NK-92 (cell line): ENCODE results near the gene C20orf204.

ENCODE experiments used
- DNase-seq: peaks from one replicate; lab custom pipeline; 2025; ENCODE audit not compliant: unreplicated experiment; lab: John Stamatoyannopoulos, UW

Gene C20orf204

GRCh38 chr20:64025826-64026412 lies 10.1 kb upstream of the C20orf204 start:
- no peak for DNase-seq

- DNase-seq: no peak
Measured at GRCh38 chr20:64027981-64028685, 7.8 kb upstream of the C20orf204 start.

GRCh38 chr20:64029293-64030117 lies 6.5 kb upstream of the C20orf204 start:
- DNase-seq: no peak

- DNase-seq: no peak
Measured at GRCh38 chr20:64030371-64031134, 5.4 kb upstream of the C20orf204 start.

DNA sequence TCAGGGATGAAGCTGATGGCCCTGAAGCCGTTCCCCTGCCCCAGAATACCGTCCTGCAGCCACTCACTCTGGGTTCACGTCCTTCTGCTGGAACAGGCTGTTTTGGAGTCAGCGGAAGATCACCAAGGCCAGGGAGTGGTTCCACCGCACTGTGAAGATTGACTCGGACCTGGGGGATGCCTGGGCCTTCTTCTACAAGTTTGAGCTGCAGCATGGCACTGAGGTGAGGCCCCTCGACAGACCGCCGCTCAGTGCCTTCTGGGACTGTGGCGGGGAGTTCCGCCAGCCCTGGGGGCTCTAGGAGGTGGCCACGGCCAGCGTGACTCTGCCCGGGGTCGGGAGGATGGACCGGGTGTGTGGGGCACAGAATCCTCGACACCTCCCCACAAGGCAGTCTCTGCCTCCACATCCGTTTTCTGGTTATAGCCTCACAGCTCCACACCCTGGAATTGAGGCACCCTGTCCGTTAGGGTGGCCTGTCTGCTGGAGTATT lies 4.1 kb upstream of the C20orf204 start:
- no peak for DNase-seq

DNA sequence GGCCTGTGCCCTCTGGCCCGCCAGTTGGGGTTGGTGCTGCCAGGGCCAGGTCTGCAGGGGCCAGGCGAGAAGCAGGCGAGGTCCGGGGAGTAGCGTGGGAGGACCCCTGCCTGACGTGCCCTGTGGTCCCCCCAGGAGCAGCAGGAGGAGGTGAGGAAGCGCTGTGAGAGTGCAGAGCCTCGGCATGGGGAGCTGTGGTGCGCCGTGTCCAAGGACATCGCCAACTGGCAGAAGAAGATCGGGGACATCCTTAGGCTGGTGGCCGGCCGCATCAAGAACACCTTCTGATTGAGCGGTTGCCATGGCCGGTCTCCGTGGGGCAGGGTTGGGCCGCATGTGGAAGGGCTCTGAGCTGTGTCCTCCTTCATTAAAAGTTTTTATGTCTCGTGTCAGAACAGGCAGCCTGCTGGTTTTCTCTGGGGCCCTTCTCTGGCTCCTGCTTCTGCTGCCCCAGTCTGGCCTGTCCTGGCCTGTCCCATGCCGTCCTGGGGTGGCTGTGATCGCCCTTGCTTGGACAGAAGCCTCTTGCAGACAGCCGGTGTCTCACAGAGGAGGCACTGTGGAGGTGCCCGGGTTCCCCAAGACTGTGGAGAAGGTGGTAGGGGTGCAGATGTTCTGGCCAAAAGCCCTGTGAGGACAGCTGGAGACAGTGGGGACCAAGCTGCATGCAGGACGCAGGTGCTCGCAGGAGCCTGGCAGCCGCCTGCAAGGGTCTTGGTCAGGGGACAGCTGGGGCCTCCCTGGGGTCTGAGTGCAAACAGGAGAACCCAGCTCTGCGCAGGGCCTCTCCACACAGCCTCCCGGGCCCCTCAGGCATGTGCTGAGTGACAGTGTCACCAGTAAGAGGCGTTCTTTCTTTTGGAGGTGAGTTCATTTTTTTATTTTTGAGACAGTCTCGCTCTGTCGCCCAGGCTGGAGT lies 3.0 kb upstream of the C20orf204 start:
- no peak for DNase-seq

DNA sequence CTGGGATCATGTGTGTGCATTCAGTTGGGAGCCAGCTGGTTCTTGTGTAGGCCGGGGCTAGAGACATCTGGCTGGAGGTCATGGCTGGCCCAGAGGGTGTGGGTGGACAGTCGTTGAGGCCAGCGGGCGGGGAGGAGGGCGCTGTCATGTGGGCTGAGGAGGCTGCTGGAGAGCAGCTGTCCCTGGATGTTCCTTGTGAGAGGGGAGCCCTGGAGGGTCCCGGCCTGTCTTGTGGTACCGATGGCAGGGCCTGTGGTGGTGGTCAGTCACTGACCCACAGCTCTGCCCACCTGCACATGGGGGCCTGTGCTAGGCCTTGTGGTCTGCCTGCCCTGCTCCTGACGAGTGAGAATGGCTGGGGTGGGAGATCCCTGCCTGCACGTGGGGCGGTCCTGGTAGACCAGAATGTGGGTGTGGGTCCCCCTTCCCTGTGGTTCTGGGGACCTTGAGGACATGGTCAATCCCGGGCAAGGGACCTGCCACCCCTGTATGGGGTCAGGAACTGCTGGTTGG lies 1.9 kb upstream of the C20orf204 start:
- no peak for DNase-seq

DNA sequence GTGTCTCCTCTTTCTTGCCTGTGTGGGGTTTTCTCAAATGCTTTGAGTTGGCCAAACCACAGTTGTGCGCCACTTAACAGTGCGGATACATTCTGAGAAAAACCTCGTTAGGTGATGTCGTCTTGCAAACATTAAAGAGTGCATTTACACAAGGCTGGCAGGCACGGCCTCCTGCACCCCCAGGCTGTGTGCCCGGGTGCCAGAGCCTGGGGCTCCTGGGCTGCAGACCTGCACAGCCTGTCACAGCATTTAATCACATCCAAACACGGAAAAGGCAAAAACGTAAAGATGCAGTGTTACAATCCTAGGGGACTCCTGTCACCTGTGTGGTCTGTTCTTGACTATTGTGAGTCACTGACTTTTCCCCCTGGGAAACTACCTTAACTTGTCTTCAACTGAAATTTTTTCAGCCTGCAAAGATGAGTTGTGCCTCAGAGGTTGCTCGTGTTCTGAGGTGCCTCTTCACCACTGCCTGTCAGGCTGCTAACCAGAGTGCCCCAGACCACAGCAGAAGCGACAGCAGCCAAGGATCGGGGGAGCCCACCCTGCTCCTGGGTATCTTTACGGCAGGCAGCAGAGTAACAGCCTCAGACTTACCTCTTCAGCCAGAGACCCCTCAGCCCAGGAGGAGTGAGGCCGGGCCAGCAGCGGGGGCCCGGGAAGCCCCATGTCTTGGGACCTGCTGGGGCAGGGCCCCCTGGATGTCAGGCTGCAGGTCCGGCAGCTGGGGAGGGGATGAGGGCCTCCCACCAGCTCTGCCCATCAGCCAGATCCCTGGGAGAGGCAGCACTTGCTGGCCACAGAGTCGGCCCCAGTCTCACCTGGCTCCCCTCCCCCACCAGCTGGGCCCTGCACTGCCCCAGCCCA lies 683 bp upstream of the C20orf204 start:
- no peak for DNase-seq

- DNase-seq: no peak
Measured at GRCh38 chr20:64036346-64037198, 590 bp downstream of the C20orf204 start.

DNA sequence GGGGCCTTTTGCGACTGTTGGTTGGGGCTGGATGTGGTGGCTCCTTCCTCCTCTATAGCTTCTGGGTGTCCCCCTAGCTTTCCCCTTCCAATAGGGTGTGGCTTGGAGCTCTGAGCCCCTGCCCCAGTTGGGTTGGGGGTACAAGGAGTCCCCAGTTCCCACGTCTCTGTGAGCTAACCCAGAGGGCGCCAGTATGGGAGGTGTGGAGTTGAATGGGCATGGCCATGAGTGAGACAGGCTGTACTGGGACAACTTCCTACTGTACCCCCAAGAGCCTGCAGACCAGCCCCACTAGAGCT lies 1.2 kb downstream of the C20orf204 start:
- DNase-seq: no peak

DNA sequence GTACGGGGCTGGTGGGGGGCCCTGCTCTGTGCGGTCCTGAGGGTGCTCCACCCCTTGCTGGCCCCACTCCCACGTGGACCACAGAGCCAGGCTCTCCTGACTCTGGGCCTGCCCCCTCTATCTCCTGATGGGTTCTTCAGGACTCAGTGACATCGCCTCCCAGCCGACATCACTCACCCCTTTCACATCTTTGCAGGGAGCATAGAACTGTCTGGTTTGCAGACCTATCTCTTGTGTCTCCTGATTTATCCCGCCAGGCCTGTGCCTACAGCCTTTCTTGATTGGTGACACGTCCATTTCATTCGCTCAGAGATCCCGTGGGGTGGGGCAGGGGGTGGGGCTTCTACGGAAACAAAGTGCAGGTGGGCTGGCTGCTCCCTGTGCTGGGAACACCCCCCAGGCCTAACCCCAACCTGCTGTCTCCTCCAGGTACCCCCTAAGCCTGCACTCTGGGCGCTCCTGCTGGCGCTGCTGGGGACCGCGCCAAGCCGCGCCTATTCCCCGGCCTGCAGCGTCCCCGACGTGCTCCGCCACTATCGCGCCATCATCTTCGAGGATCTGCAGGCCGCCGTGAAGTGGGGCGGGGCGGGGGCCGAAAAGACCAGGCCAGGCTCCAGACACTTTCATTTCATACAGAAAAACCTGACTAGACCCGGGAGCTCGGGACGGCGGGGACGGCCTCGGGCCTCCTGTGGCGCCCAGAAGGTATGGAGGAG lies 1.7 kb downstream of the C20orf204 start:
- DNase-seq: no peak

DNA sequence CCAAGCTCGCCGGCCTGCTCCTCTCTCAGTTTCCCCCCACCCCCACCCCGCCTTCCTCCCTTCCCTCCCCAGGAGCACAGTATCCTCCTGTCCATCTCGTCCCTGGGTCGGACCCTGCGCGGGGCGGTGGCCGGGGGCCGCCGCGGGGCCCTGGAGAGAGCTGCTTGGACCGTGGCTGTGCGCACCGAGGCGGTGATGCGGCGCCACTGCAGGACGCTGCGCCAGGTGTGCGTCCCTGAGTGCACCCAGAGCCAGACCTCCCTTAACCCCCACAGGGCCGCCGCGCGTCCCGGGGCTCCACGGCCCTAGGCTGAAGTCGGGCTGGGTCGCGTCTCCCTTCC lies 2.2 kb downstream of the C20orf204 start:
- no peak for DNase-seq

DNA sequence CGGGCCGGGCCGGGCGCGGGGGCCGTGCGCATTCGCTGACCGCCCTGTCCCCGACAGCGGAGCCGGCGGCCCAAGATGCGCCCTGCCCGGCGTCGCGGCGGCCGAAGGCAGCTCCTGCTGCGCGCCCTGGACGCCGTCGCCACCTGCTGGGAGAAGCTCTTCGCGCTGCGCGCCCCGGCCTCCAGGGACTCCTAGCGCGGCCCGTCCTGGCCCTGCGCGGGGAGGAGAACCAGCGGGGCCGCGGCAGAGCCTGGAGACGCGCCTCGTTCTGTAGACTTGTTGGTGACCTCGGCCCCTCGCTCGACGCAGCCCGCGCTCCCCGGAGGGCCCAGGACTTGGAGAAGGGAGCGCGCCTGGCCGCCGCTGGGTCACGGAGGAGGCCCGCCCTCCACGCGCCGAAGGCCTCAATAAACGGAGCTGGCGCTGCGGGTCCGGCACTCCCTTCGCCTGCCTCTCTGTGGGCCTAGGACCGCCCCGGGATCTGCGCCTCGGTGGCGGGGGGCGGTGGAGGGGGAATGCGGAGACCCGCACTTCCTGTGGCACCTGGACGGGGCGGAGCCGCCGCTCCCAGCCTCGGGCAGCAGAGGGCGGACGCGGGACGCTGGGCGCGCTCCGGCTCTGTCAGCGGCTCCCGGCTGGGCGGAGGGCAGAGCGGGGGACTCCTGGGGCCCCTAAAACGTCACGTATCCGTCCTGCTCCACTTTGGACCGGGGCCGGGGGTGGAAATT lies 2.7 kb downstream of the C20orf204 start:
- DNase-seq: no peak

DNA sequence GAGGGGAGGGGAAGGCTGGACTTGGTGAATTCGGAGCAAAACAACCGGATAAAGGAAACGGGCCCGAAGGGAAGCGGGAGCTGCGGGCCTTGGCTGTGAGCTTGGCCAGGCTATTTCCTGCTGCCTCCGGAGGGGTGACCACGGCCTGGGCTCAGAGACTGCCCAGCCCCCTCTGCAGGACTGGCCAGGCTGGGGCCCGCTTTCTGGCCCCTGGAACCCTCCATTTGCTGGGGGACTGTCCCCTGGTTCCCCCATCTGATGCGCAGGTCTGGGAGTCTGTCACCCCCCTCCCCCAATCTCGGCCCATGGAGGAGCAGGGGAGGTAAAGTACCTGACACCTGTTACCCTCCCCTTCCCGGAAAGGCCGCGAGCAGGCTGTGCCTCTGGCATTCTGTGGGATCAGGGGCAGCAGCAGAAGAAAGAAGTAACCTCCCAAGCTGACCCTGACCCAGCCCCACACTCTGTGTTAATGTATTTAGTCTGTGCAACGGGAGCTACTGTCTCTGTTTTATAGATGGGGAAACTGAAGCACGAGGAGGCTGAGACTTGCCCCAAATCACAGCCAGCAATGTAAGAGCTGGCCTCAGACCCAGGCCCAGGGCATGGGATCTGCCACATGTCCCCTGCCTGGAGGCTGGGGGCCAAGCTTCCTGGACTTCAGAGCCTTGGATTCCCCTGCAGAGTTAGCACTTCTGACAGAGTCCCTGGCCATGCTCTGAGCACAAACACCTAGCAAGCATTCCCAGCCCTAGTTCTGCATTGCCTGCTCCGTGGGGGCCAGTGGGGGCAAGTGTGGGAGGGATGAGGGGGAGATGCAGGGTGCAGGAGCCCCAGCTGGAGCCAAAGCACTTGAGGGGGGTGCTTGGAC lies 3.5 kb downstream of the C20orf204 start:
- no peak for DNase-seq

- DNase-seq: no peak
Measured at GRCh38 chr20:64040231-64041039, 4.5 kb downstream of the C20orf204 start.
